GM19372 (cell line): ENCODE measurements around the gene PLCXD3.

Experiments
- ATAC-seq: cut with Tn5 transposase; IDR thresholded peaks from one replicate; pipeline ENCODE4 v1.9.1; 2021; ENCODE audit warnings: mild to moderate bottlenecking, low read depth, moderate library complexity; ENCODE audit not compliant: unreplicated experiment

The PLCXD3 gene

GRCh38 chr5:41510176-41510831, at the start of gene PLCXD3:
Gene PLCXD3, minus strand, starts transcription at chr5:41510601. Its CDS starts 75 bp downstream, at chr5:41510526.
- ATAC-seq, result no peak

- ATAC-seq, result no peak
Observed at GRCh38 chr5:41559184-41559583, 48.8 kb upstream of the PLCXD3 start.

GRCh38 chr5:41558295-41558694, 47.9 kb upstream of the PLCXD3 start:
- no peak for ATAC-seq

GRCh38 chr5:41547991-41548390, 37.6 kb upstream of the PLCXD3 start:
- no peak for ATAC-seq

GRCh38 chr5:41542183-41542582, 31.8 kb upstream of the PLCXD3 start:
- no peak for ATAC-seq

GRCh38 chr5:41539454-41539853, 29.1 kb upstream of the PLCXD3 start:
- ATAC-seq, result no peak

GRCh38 chr5:41537581-41537980, 27.2 kb upstream of the PLCXD3 start:
- ATAC-seq, result no peak

GRCh38 chr5:41532485-41532884, 22.1 kb upstream of the PLCXD3 start:
- ATAC-seq, result no peak

- no peak for ATAC-seq
Observed at GRCh38 chr5:41527201-41527779, 16.9 kb upstream of the PLCXD3 start.

GRCh38 chr5:41526699-41527098, 16.3 kb upstream of the PLCXD3 start:
- ATAC-seq, result no peak

GRCh38 chr5:41524174-41524573, 13.8 kb upstream of the PLCXD3 start:
- ATAC-seq, result no peak

GRCh38 chr5:41522193-41522786, 11.9 kb upstream of the PLCXD3 start:
- no peak for ATAC-seq

GRCh38 chr5:41519801-41520200, 9.4 kb upstream of the PLCXD3 start:
- ATAC-seq, result no peak

- no peak for ATAC-seq
Observed at GRCh38 chr5:41517909-41518308, 7.5 kb upstream of the PLCXD3 start.

GRCh38 chr5:41511241-41511640, 840 bp upstream of the PLCXD3 start:
- ATAC-seq, result no peak

GRCh38 chr5:41509399-41510175, 814 bp downstream of the PLCXD3 start:
- ATAC-seq, result no peak

- ATAC-seq, result no peak
Observed at GRCh38 chr5:41508696-41509398, 1.6 kb downstream of the PLCXD3 start.

- no peak for ATAC-seq
Observed at GRCh38 chr5:41508186-41508585, 2.2 kb downstream of the PLCXD3 start.

- ATAC-seq, result no peak
Observed at GRCh38 chr5:41507501-41507900, 2.9 kb downstream of the PLCXD3 start.

GRCh38 chr5:41503860-41504259, 6.5 kb downstream of the PLCXD3 start:
- no peak for ATAC-seq

- ATAC-seq, result no peak
Observed at GRCh38 chr5:41503310-41503709, 7.1 kb downstream of the PLCXD3 start.
